ENCODE results near the gene FJX1.

FJX1 gene

DNA sequence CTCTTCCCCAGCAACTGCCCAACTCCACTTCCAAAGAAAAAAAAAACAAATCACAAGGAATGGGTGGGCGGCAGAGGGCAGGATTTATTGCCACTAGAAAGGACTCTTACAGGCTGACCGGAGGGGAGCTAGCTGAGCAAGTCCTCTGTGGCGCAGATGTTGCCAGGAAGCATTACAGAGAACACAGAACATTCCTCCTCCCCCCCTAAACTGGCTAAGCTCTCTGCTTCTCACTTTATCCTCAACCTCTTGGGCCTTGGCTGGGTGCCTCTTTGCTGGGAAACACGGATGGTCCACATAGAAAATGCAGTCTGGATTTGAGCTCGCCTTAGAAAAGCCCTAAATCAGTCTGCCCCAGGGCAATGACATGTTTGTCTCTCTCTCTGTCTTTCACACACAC is 12.6 kb upstream of the FJX1 start:
- TF ChIP-seq ZFX (IDR thresholded peaks at IDR 0.05; ENCODE audit: borderline replicate concordance), result no peak
- TF ChIP-seq, protein P1, sequence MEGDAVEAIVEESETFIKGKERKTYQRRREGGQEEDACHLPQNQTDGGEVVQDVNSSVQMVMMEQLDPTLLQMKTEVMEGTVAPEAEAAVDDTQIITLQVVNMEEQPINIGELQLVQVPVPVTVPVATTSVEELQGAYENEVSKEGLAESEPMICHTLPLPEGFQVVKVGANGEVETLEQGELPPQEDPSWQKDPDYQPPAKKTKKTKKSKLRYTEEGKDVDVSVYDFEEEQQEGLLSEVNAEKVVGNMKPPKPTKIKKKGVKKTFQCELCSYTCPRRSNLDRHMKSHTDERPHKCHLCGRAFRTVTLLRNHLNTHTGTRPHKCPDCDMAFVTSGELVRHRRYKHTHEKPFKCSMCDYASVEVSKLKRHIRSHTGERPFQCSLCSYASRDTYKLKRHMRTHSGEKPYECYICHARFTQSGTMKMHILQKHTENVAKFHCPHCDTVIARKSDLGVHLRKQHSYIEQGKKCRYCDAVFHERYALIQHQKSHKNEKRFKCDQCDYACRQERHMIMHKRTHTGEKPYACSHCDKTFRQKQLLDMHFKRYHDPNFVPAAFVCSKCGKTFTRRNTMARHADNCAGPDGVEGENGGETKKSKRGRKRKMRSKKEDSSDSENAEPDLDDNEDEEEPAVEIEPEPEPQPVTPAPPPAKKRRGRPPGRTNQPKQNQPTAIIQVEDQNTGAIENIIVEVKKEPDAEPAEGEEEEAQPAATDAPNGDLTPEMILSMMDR (IDR thresholded peaks at IDR 0.05), result no peak
- H3K27ac ChIP-seq, result no peak overlapping the region

- no peak overlapping the region for H3K27ac ChIP-seq
- TF ChIP-seq ZFX (IDR thresholded peaks at IDR 0.05; ENCODE audit: borderline replicate concordance), result no peak
- TF ChIP-seq, protein P1 (IDR thresholded peaks at IDR 0.05), result no peak
These were observed 12.1 kb upstream of the FJX1 start for GRCh38 chr11:35606206-35606605.

DNA sequence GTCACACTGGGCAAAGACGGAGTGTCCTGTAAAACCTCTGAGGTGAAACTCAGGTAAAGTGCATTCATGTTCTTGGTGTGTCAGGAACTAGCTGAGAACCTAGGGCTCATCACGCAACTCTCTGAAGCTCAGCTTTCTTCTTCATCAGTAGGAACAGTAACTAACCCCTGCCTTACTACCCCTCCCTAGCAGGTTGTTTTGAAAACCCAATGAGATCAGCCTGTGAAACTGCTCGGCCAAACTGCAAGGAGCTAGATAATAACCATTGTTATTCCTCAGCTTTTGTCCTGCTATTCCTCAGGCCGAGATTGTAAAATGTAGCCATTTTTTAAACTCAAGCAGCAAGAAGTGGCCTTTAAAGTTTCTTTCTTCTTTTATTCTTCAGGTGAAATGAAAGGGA is 9.8 kb upstream of the FJX1 start:
- no peak overlapping the region for H3K27ac ChIP-seq
- TF ChIP-seq ZFX (IDR thresholded peaks at IDR 0.05; ENCODE audit: borderline replicate concordance), result no peak
- TF ChIP-seq, protein P1 (IDR thresholded peaks at IDR 0.05), result no peak

- no peak for TF ChIP-seq ZFX (IDR thresholded peaks at IDR 0.05; ENCODE audit: borderline replicate concordance)
- TF ChIP-seq, protein P1 (IDR thresholded peaks at IDR 0.05), result no peak
These were observed 8.6 kb upstream of the FJX1 start for GRCh38 chr11:35609656-35610055.

DNA sequence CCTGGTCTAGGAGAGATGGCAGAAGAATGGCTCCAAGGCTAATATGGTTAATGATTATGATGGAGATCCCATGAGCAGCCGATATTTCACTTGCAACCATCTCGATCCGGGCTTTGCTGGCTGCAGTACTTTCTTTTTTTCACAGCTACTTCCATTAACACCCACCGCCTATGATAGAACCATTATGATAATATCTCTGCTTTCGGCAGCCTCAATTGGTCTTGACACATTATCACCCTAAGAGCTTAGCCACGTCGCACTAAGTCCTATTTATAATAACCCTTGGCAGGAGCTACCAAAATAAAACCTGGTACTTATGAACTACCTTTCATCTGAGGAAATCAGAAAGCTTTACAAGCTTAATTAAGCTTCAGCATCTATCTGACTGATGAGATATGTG is 7.6 kb upstream of the FJX1 start:
- no peak overlapping the region for H3K27ac ChIP-seq
- TF ChIP-seq, protein P1 (IDR thresholded peaks at IDR 0.05), result no peak
- TF ChIP-seq ZFX (IDR thresholded peaks at IDR 0.05; ENCODE audit: borderline replicate concordance), result no peak

More at GRCh38 chr11:35609656-35610055, 8.6 kb upstream of the FJX1 start:
- H3K27ac ChIP-seq, result no peak overlapping the region

GRCh38 chr11:35611741-35612140 is 6.5 kb upstream of the FJX1 start:
- no peak for TF ChIP-seq ZFX (IDR thresholded peaks at IDR 0.05; ENCODE audit: borderline replicate concordance)
- TF ChIP-seq, protein P1 (IDR thresholded peaks at IDR 0.05), result no peak

GRCh38 chr11:35614939-35615569 is 3.2 kb upstream of the FJX1 start:
- no peak for TF ChIP-seq ZFX (IDR thresholded peaks at IDR 0.05; ENCODE audit: borderline replicate concordance)
- TF ChIP-seq, protein P1 (IDR thresholded peaks at IDR 0.05), result no peak
- no peak overlapping the region for H3K27ac ChIP-seq

More at GRCh38 chr11:35611741-35612140, 6.5 kb upstream of the FJX1 start:
- H3K27ac ChIP-seq, result no peak overlapping the region
